WTC11 (cell line): ENCODE data around the gene GOLGA3. TPM values are rescaled to one million over a fixed set of nuclear protein-coding genes. Genes with fewer than 3 reads are reported as not detected.

Experiments
- ATAC-seq: fragments of 200-7000 bp; cut with Tn5 transposase; 2 replicates; pipeline ENCODE4 v1.10.0; 2021; ENCODE audit warnings: mild to moderate bottlenecking, moderate library complexity
- CTCF ChIA-PET: fragments of 300-600 bp; sonication (Branson Sonifier 250); formaldehyde crosslinking; loops from one replicate; lab custom pipeline; 2021; ENCODE audit warnings: antibody characterized with exemption; lab: Charles Lee
- POLR2A ChIA-PET: fragments of 350-600 bp; sonication (Branson Sonifier 250); formaldehyde crosslinking; loops from one replicate; lab custom pipeline; 2021; ENCODE audit warnings: antibody characterized with exemption; lab: Charles Lee
- DNase-seq: peaks from one replicate; pipeline ENCODE4 v3.0.0; 2021; ENCODE audit warnings: low spot score
- H3K27ac Mint-ChIP-seq: 2 replicates; pipeline ENCODE4 v1.8.0; 2021; ENCODE audit warnings: mixed read lengths
- H3K27me3 Mint-ChIP-seq: 2 replicates; pipeline ENCODE4 v1.8.0; 2021; ENCODE audit warnings: low read depth, mild to moderate bottlenecking, moderate library complexity, mixed read lengths
- H3K36me3 Mint-ChIP-seq: 2 replicates; pipeline ENCODE4 v1.8.0; 2021; ENCODE audit warnings: mixed read lengths
- H3K4me1 Mint-ChIP-seq: 2 replicates; pipeline ENCODE4 v1.8.0; 2022; ENCODE audit warnings: mixed read lengths
- H3K4me3 Mint-ChIP-seq: 2 replicates; pipeline ENCODE4 v1.8.0; 2021; ENCODE audit warnings: mild to moderate bottlenecking, moderate library complexity, mixed read lengths
- H3K9me3 Mint-ChIP-seq: 2 replicates; pipeline ENCODE4 v1.8.0; 2021; ENCODE audit warnings: mixed read lengths
- CREM ChIP-seq: sonication (generic); formaldehyde crosslinking; IDR thresholded peaks from 2 replicates; pipeline ENCODE4 v1.8.1; 2022; ENCODE audit warnings: mild to moderate bottlenecking, missing genetic modification reagents, moderate library complexity
- EMX1 ChIP-seq: fragments of 250-450 bp; sonication (Bioruptor Pico); IDR thresholded peaks from 2 replicates; pipeline ENCODE4 v1.8.0; 2021; ENCODE audit warnings: mild to moderate bottlenecking
- ETV6 ChIP-seq: sonication (generic); formaldehyde crosslinking; IDR thresholded peaks from 2 replicates; pipeline ENCODE4 v1.8.1; 2022; ENCODE audit warnings: mild to moderate bottlenecking, missing genetic modification reagents
- FOXJ3 ChIP-seq: sonication (generic); formaldehyde crosslinking; IDR thresholded peaks from 2 replicates; pipeline ENCODE4 v1.9.0; 2021; ENCODE audit warnings: missing genetic modification reagents, mild to moderate bottlenecking, borderline replicate concordance
- GABPB1 ChIP-seq: sonication (generic); formaldehyde crosslinking; IDR thresholded peaks from 2 replicates; pipeline ENCODE4 v1.8.1; 2023; ENCODE audit warnings: mild to moderate bottlenecking, missing genetic modification reagents
- GRHL2 ChIP-seq: fragments of 250-450 bp; sonication (Bioruptor Pico); IDR thresholded peaks from 2 replicates; pipeline ENCODE4 v1.8.0; 2022; ENCODE audit warnings: mild to moderate bottlenecking, moderate library complexity; ENCODE audit not compliant: insufficient replicate concordance, severe bottlenecking
- HMGA2 ChIP-seq: fragments of 250-450 bp; sonication (Bioruptor Pico); IDR thresholded peaks from 2 replicates; pipeline ENCODE4 v1.4.0; 2021; ENCODE audit warnings: mild to moderate bottlenecking, moderate library complexity
- JAZF1 ChIP-seq: fragments of 250-450 bp; sonication (Bioruptor Pico); IDR thresholded peaks from 2 replicates; pipeline ENCODE4 v1.9.0; 2021; ENCODE audit warnings: moderate library complexity, mild to moderate bottlenecking, inconsistent platforms
- KAT7 ChIP-seq: sonication (generic); formaldehyde crosslinking; IDR thresholded peaks from 2 replicates; pipeline ENCODE4 v1.8.1; 2023; ENCODE audit warnings: missing genetic modification reagents, mild to moderate bottlenecking, borderline replicate concordance
- MXD4 ChIP-seq: fragments of 250-450 bp; sonication (Bioruptor Pico); IDR thresholded peaks from 2 replicates; pipeline ENCODE4 v1.8.0; 2021; ENCODE audit warnings: mild to moderate bottlenecking, moderate library complexity, borderline replicate concordance
- OVOL2 ChIP-seq: fragments of 250-450 bp; sonication (Bioruptor Pico); IDR thresholded peaks from 2 replicates; pipeline ENCODE4 v1.9.0; 2021; ENCODE audit warnings: mild to moderate bottlenecking, borderline replicate concordance
- PRRX2 ChIP-seq: fragments of 250-450 bp; sonication (Bioruptor Pico); IDR thresholded peaks from 2 replicates; pipeline ENCODE4 v1.8.0; 2021; ENCODE audit warnings: mild to moderate bottlenecking
- RELA ChIP-seq: sonication (generic); formaldehyde crosslinking; IDR thresholded peaks from 2 replicates; pipeline ENCODE4 v1.8.1; 2022; ENCODE audit warnings: missing genetic modification reagents, mild to moderate bottlenecking, borderline replicate concordance
- SMAD4 ChIP-seq: sonication (generic); formaldehyde crosslinking; IDR thresholded peaks from 2 replicates; pipeline ENCODE4 v1.8.0; 2022; ENCODE audit warnings: mild to moderate bottlenecking, missing genetic modification reagents
- TEAD1 ChIP-seq: sonication (generic); formaldehyde crosslinking; IDR thresholded peaks from 2 replicates; pipeline ENCODE4 v1.8.0; 2022; ENCODE audit warnings: mild to moderate bottlenecking, missing genetic modification reagents
- TEAD4 ChIP-seq: sonication (generic); formaldehyde crosslinking; IDR thresholded peaks from 2 replicates; pipeline ENCODE4 v1.8.0; 2022; ENCODE audit warnings: mild to moderate bottlenecking, missing genetic modification reagents
- ZNF138 ChIP-seq: sonication (generic); formaldehyde crosslinking; conservative IDR thresholded peaks from 2 replicates; pipeline ENCODE4 v1.8.1; 2022; ENCODE audit warnings: mild to moderate bottlenecking, moderate library complexity, missing genetic modification reagents
- total RNA-seq: library from RNA; stranded (reverse); gene quantifications from 3 replicates; pipeline ENCODE4 v1.2.3, GENCODE V29; 2021
- TF ChIP-seq, protein P1 (sequence below): sonication (generic); formaldehyde crosslinking; IDR thresholded peaks from 2 replicates; pipeline ENCODE4 v1.8.1; 2023; ENCODE audit warnings: mild to moderate bottlenecking, missing genetic modification reagents, moderate library complexity
- TF ChIP-seq, protein P2 (sequence below): sonication (generic); formaldehyde crosslinking; IDR thresholded peaks from 2 replicates; pipeline ENCODE4 v1.8.1; 2022; ENCODE audit warnings: missing genetic modification reagents, borderline replicate concordance
- TF ChIP-seq, protein P3 (sequence below): sonication (generic); formaldehyde crosslinking; IDR thresholded peaks from 2 replicates; pipeline ENCODE4 v1.8.1; 2022; ENCODE audit warnings: mild to moderate bottlenecking, moderate library complexity, missing genetic modification reagents
- TF ChIP-seq, protein P4 (sequence below): sonication (generic); formaldehyde crosslinking; conservative IDR thresholded peaks from 2 replicates; pipeline ENCODE4 v1.8.1; 2023; ENCODE audit warnings: mild to moderate bottlenecking, low read depth, missing genetic modification reagents, moderate library complexity
- TF ChIP-seq, protein P5 (sequence below): sonication (generic); formaldehyde crosslinking; IDR thresholded peaks from 2 replicates; pipeline ENCODE4 v1.8.1; 2023; ENCODE audit warnings: mild to moderate bottlenecking, moderate library complexity, missing genetic modification reagents
- TF ChIP-seq, protein P6 (sequence below): sonication (generic); formaldehyde crosslinking; IDR thresholded peaks from 2 replicates; pipeline ENCODE4 v1.8.0; 2022; ENCODE audit warnings: mild to moderate bottlenecking, missing genetic modification reagents
- TF ChIP-seq, protein P7 (sequence below): sonication (generic); formaldehyde crosslinking; IDR thresholded peaks from 2 replicates; pipeline ENCODE4 v1.8.0; 2022; ENCODE audit warnings: mild to moderate bottlenecking, missing genetic modification reagents

Gene GOLGA3
- total RNA-seq, 1 experiment from 2014 or later = 47.8 TPM

DNA sequence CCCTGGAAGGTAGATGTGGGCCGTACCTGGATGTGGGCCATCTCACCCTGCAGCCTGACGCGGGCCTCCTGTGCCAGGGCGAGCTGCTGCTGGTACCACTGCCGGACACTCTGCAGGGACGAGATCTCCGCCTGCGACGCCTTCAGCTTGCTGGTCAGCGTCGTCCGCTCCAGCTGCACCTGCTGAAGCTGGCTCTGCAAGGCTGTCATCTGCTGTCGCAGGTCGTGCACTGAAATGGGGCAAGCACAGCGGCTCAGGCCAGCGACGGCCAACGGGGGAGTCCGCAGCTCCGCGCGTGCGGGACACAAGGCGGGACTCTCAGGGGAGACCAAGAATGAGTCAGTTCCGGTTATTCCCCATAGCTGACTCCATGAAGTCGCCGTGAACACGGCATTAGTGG lies 26.9 kb downstream of the GOLGA3 start:
- ChIA-PET POLR2A (no interaction called here), CTCF (interaction anchor here (0.9 kb wide), 1 partner anchor 9 kb away, joined by 3 read pairs; no protein-coding TSS in a partner anchor)
- Mint-ChIP-seq H3K36me3 (peaks cover 62% of the 10 kb centered on the region), H3K27ac (no peak overlapping the region), H3K9me3 (no peaks in the 10 kb centered on the region), H3K27me3 (no peaks in the 10 kb centered on the region), H3K4me3 (no peak overlapping the region), H3K4me1 (no peaks in the 10 kb centered on the region)
- TF ChIP-seq FOXJ3 (CRISPR knock-in tag) (no peak), RELA (no peak), HMGA2 (CRISPR knock-in tag) (no peak), GRHL2 (CRISPR knock-in tag) (no peak), JAZF1 (no peak), TEAD4 (CRISPR knock-in tag) (no peak), EMX1 (CRISPR knock-in tag) (no peak), ETV6 (CRISPR knock-in tag) (no peak), OVOL2 (CRISPR knock-in tag) (no peak), MXD4 (CRISPR knock-in tag) (no peak), PRRX2 (no peak), TEAD1 (CRISPR knock-in tag) (no peak), KAT7 (CRISPR knock-in tag) (no peak), CREM (CRISPR knock-in tag) (no peak), ZNF138 (CRISPR knock-in tag) (no peak), SMAD4 (CRISPR knock-in tag) (no peak)
- TF ChIP-seq, protein P1, sequence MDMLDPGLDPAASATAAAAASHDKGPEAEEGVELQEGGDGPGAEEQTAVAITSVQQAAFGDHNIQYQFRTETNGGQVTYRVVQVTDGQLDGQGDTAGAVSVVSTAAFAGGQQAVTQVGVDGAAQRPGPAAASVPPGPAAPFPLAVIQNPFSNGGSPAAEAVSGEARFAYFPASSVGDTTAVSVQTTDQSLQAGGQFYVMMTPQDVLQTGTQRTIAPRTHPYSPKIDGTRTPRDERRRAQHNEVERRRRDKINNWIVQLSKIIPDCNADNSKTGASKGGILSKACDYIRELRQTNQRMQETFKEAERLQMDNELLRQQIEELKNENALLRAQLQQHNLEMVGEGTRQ (CRISPR knock-in tag) = no peak
- TF ChIP-seq, protein P2, sequence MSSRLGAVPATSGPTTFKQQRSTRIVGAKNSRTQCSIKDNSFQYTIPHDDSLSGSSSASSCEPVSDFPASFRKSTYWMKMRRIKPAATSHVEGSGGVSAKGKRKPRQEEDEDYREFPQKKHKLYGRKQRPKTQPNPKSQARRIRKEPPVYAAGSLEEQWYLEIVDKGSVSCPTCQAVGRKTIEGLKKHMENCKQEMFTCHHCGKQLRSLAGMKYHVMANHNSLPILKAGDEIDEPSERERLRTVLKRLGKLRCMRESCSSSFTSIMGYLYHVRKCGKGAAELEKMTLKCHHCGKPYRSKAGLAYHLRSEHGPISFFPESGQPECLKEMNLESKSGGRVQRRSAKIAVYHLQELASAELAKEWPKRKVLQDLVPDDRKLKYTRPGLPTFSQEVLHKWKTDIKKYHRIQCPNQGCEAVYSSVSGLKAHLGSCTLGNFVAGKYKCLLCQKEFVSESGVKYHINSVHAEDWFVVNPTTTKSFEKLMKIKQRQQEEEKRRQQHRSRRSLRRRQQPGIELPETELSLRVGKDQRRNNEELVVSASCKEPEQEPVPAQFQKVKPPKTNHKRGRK (CRISPR knock-in tag) = no peak
- TF ChIP-seq, protein P3, sequence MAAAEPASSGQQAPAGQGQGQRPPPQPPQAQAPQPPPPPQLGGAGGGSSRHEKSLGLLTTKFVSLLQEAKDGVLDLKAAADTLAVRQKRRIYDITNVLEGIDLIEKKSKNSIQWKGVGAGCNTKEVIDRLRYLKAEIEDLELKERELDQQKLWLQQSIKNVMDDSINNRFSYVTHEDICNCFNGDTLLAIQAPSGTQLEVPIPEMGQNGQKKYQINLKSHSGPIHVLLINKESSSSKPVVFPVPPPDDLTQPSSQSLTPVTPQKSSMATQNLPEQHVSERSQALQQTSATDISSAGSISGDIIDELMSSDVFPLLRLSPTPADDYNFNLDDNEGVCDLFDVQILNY = no peak
- TF ChIP-seq, protein P4, sequence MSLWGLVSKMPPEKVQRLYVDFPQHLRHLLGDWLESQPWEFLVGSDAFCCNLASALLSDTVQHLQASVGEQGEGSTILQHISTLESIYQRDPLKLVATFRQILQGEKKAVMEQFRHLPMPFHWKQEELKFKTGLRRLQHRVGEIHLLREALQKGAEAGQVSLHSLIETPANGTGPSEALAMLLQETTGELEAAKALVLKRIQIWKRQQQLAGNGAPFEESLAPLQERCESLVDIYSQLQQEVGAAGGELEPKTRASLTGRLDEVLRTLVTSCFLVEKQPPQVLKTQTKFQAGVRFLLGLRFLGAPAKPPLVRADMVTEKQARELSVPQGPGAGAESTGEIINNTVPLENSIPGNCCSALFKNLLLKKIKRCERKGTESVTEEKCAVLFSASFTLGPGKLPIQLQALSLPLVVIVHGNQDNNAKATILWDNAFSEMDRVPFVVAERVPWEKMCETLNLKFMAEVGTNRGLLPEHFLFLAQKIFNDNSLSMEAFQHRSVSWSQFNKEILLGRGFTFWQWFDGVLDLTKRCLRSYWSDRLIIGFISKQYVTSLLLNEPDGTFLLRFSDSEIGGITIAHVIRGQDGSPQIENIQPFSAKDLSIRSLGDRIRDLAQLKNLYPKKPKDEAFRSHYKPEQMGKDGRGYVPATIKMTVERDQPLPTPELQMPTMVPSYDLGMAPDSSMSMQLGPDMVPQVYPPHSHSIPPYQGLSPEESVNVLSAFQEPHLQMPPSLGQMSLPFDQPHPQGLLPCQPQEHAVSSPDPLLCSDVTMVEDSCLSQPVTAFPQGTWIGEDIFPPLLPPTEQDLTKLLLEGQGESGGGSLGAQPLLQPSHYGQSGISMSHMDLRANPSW (CRISPR knock-in tag) = no peak
- DNase-seq (no peak), ATAC-seq (no peak)

DNA sequence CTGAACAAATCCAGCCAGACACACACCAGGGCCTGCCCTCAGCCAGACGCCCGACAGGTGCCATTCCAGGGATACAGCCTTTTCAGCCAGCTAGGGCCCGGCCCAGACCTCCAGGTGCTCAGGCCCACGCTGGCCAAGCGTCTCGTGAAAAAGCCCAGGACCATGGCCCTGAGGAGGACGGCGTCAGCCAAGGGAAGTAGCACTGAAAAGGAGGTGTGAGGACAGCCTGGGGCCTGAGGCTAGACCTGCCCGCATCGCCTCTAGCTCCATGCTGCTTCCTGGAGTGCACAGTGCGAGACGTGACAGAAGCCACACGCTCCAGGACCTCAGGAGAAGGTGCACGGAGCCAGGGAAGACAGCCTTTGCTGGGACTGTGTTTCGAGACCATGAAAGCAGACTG lies 29.8 kb downstream of the GOLGA3 start:
- Mint-ChIP-seq H3K4me1 (no peaks in the 10 kb centered on the region), H3K4me3 (no peak overlapping the region), H3K27ac (no peak overlapping the region), H3K36me3 (peaks cover 66% of the 10 kb centered on the region), H3K27me3 (no peaks in the 10 kb centered on the region), H3K9me3 (no peaks in the 10 kb centered on the region)
- ChIA-PET CTCF (interaction anchor here (0.7 kb wide), 1 partner anchor 12 kb away, joined by 3 read pairs; no protein-coding TSS in a partner anchor), POLR2A (no interaction called here)
- ATAC-seq (no peak), DNase-seq (no peak)
- TF ChIP-seq, protein P5, sequence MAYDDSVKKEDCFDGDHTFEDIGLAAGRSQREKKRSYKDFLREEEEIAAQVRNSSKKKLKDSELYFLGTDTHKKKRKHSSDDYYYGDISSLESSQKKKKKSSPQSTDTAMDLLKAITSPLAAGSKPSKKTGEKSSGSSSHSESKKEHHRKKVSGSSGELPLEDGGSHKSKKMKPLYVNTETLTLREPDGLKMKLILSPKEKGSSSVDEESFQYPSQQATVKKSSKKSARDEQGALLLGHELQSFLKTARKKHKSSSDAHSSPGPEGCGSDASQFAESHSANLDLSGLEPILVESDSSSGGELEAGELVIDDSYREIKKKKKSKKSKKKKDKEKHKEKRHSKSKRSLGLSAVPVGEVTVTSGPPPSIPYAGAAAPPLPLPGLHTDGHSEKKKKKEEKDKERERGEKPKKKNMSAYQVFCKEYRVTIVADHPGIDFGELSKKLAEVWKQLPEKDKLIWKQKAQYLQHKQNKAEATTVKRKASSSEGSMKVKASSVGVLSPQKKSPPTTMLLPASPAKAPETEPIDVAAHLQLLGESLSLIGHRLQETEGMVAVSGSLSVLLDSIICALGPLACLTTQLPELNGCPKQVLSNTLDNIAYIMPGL (CRISPR knock-in tag) = no peak
- TF ChIP-seq, protein P1 (CRISPR knock-in tag) = no peak
- TF ChIP-seq, protein P6, sequence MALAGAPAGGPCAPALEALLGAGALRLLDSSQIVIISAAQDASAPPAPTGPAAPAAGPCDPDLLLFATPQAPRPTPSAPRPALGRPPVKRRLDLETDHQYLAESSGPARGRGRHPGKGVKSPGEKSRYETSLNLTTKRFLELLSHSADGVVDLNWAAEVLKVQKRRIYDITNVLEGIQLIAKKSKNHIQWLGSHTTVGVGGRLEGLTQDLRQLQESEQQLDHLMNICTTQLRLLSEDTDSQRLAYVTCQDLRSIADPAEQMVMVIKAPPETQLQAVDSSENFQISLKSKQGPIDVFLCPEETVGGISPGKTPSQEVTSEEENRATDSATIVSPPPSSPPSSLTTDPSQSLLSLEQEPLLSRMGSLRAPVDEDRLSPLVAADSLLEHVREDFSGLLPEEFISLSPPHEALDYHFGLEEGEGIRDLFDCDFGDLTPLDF = no peak
- TF ChIP-seq OVOL2 (CRISPR knock-in tag) (no peak), GABPB1 (CRISPR knock-in tag) (no peak)
- TF ChIP-seq, protein P7, sequence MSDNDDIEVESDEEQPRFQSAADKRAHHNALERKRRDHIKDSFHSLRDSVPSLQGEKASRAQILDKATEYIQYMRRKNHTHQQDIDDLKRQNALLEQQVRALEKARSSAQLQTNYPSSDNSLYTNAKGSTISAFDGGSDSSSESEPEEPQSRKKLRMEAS (CRISPR knock-in tag) = no peak
